H1 (cell line): Measurements from ENCODE around the gene RNF215. TPM values are rescaled to one million over a fixed set of nuclear protein-coding genes. Genes with fewer than 3 reads are reported as not detected.

Experiments
- JUN ChIP-seq: IDR thresholded peaks from 2 replicates; pipeline ENCODE4 v1.6.1; 2011; ENCODE audit warnings: low read depth, mild to moderate bottlenecking, improper control_type of control experiment, low read length
- RFX5 ChIP-seq: IDR thresholded peaks from 2 replicates; pipeline ENCODE4 v1.6.1; 2011; ENCODE audit warnings: low read depth, low read length, improper control_type of control experiment, borderline replicate concordance
- SP4 ChIP-seq: IDR thresholded peaks from 2 replicates; pipeline ENCODE4 v1.6.1; 2012; ENCODE audit warnings: low read length, inconsistent platforms
- TBP ChIP-seq: IDR thresholded peaks from 2 replicates; pipeline ENCODE4 v1.6.1; 2011; ENCODE audit warnings: low read depth, low read length, improper control_type of control experiment
- polyA plus RNA-seq, 7 experiments: library from polyadenylated mRNA; depleted of rRNA in 3 of 7; stranded (reverse) in 5 of 7; unstranded in 2 of 7; fragments of >200 nt in 5 of 7; fragments of 200-250 nt in 2 of 7; gene quantifications; 1 replicate in 5 of 7; 2 replicates in 1 of 7; 4 replicates in 1 of 7; pipeline versions ENCODE4 v1.2.1 to v1.2.3, GENCODE V29; 2011 to 2013; ENCODE audit warnings: missing spikeins in 2 of 7, mixed read lengths in 2 of 7
- total RNA-seq: library from RNA; stranded (reverse); fragmentation: NEBNext Ultra II Directional; extraction: Animal tissue kit (Norgen Biotek cat#: 25700); gene quantifications from 2 replicates; pipeline ENCODE4 v1.2.1, GENCODE V29; 2021

Gene RNF215
- total and polyA plus RNA-seq, 2 of the 8 experiments (the other 6 are each of a cell fraction or from before 2014, with no cell fraction given), result 13.1 to 19.0 TPM

GRCh38 chr22:30433773-30434172 lies 46.6 kb upstream of the RNF215 start (continued):
- no peak for TF ChIP-seq TBP
- no peak for TF ChIP-seq RFX5
- no peak for TF ChIP-seq SP4
- no peak for TF ChIP-seq JUN
